Neural progenitor cell (in vitro differentiated cells): ENCODE measurements around the gene OR52E1.

Experiments
- EZH2 ChIP-seq: fragments of 200-600 bp; sonication (generic); IDR thresholded peaks from 2 replicates; pipeline ENCODE4 v1.6.1; 2017; ENCODE audit warnings: antibody characterized with exemption, mild to moderate bottlenecking, moderate library complexity
- TF ChIP-seq, protein P1 (sequence below): fragments of 200-600 bp; sonication (generic); IDR thresholded peaks from 2 replicates; pipeline ENCODE4 v1.5.1; 2017; ENCODE audit warnings: antibody characterized with exemption, mild to moderate bottlenecking

DNA sequence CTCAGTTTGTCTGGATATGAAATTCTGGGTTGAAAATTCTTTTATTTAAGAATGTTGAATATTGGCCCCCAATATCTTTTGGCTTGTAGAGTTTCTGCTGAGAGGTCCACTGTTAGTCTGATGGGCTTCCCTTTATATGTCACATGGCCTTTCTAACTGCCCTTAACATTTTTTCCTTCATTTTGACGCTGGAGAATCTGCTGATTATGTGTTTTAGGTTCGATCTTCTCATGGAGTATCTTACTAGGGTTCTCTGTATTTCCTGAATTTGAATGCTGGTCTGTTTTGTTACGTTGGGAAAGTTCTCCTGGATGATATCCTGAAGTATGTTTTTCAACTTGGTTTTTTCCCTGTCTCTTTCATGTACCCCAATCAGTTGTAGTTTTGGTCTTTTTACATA lies 46.0 kb downstream of the OR52E1 start:
- TF ChIP-seq EZH2 = no peak
- TF ChIP-seq, protein P1, sequence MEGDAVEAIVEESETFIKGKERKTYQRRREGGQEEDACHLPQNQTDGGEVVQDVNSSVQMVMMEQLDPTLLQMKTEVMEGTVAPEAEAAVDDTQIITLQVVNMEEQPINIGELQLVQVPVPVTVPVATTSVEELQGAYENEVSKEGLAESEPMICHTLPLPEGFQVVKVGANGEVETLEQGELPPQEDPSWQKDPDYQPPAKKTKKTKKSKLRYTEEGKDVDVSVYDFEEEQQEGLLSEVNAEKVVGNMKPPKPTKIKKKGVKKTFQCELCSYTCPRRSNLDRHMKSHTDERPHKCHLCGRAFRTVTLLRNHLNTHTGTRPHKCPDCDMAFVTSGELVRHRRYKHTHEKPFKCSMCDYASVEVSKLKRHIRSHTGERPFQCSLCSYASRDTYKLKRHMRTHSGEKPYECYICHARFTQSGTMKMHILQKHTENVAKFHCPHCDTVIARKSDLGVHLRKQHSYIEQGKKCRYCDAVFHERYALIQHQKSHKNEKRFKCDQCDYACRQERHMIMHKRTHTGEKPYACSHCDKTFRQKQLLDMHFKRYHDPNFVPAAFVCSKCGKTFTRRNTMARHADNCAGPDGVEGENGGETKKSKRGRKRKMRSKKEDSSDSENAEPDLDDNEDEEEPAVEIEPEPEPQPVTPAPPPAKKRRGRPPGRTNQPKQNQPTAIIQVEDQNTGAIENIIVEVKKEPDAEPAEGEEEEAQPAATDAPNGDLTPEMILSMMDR = no peak
